BE2C (cell line): ENCODE data around the gene POLR2A.

Source experiments
- DNase-seq: peaks from one replicate; pipeline ENCODE4 v3.0.0-alpha.2; 2020
- H3K27me3 ChIP-seq: fragments of 250-450 bp; sonication (Bioruptor Pico); 2 replicates; pipeline ENCODE4 v1.5.1; 2020; ENCODE audit warnings: mild to moderate bottlenecking
- H3K36me3 ChIP-seq: fragments of 250-450 bp; sonication (Bioruptor Pico); 2 replicates; pipeline ENCODE4 v1.5.1; 2020; ENCODE audit warnings: mild to moderate bottlenecking
- H3K4me1 ChIP-seq: fragments of 250-450 bp; sonication (Bioruptor Pico); 2 replicates; pipeline ENCODE4 v1.5.1; 2020
- H3K4me3 ChIP-seq: 2 replicates; pipeline ENCODE4 v1.5.1; 2011; ENCODE audit warnings: low read depth, low read length
- H3K9me3 ChIP-seq: fragments of 250-450 bp; sonication (Bioruptor Pico); 2 replicates; pipeline ENCODE4 v1.5.1; 2020
- TF ChIP-seq, protein P1 (sequence below): IDR thresholded peaks from 2 replicates; pipeline ENCODE4 v1.5.1; 2012; ENCODE audit warnings: mild to moderate bottlenecking, low read depth, low read length

POLR2A gene

DNA sequence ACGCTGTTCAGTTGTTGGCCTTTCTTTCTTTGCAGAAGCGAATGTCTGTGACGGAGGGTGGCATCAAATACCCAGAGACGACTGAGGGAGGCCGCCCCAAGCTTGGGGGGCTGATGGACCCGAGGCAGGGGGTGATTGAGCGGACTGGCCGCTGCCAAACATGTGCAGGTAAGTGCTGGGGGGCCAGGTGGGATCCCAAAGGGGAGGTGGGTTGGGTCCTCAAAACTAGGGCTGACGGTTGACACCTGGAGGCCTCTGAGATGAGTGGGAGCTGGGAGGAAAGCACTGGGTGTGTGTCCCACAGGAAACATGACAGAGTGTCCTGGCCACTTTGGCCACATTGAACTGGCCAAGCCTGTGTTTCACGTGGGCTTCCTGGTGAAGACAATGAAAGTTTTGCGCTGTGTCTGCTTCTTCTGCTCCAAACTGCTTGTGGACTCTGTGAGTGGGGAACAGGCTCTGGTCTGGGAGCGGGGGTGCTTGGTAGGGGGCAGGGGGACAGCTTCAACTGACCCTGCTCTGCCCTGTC, 11.8 kb downstream of the POLR2A start:
- Histone ChIP-seq H3K4me1 (no peaks in the 10 kb centered on the region), H3K9me3 (no peaks in the 10 kb centered on the region), H3K36me3 (peaks cover 37% of the 10 kb centered on the region), H3K4me3 (no peak overlapping the region), H3K27me3 (no peaks in the 10 kb centered on the region)
- TF ChIP-seq, protein P1, sequence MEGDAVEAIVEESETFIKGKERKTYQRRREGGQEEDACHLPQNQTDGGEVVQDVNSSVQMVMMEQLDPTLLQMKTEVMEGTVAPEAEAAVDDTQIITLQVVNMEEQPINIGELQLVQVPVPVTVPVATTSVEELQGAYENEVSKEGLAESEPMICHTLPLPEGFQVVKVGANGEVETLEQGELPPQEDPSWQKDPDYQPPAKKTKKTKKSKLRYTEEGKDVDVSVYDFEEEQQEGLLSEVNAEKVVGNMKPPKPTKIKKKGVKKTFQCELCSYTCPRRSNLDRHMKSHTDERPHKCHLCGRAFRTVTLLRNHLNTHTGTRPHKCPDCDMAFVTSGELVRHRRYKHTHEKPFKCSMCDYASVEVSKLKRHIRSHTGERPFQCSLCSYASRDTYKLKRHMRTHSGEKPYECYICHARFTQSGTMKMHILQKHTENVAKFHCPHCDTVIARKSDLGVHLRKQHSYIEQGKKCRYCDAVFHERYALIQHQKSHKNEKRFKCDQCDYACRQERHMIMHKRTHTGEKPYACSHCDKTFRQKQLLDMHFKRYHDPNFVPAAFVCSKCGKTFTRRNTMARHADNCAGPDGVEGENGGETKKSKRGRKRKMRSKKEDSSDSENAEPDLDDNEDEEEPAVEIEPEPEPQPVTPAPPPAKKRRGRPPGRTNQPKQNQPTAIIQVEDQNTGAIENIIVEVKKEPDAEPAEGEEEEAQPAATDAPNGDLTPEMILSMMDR, result no peak
- no peak for DNase-seq

DNA sequence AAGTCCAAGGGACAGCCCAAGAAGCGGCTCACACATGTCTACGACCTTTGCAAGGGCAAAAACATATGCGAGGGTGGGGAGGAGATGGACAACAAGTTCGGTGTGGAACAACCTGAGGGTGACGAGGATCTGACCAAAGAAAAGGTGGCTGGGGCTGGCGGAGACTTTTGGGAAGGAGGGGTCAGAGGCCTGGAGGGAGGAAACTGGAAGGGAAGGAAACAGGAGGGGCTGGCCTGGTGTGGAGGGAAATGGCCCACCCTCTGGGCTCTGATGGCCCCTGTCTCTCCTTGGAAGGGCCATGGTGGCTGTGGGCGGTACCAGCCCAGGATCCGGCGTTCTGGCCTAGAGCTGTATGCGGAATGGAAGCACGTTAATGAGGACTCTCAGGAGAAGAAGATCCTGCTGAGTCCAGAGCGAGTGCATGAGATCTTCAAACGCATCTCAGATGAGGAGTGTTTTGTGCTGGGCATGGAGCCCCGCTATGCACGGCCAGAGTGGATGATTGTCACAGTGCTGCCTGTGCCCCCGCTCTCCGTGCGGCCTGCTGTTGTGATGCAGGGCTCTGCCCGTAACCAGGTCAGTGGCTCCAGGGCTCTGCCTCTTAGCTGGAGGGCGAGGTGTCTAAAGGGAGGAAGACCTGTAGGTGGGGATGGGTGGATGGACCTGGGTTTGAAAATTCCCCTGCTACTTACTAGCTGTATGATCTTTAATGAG, 12.5 kb downstream of the POLR2A start:
- Histone ChIP-seq H3K27me3 (no peaks in the 10 kb centered on the region), H3K4me1 (no peaks in the 10 kb centered on the region), H3K36me3 (peaks cover 42% of the 10 kb centered on the region), H3K9me3 (no peaks in the 10 kb centered on the region), H3K4me3 (no peak overlapping the region)
- TF ChIP-seq, protein P1, result no peak
- DNase-seq, result no peak

DNA sequence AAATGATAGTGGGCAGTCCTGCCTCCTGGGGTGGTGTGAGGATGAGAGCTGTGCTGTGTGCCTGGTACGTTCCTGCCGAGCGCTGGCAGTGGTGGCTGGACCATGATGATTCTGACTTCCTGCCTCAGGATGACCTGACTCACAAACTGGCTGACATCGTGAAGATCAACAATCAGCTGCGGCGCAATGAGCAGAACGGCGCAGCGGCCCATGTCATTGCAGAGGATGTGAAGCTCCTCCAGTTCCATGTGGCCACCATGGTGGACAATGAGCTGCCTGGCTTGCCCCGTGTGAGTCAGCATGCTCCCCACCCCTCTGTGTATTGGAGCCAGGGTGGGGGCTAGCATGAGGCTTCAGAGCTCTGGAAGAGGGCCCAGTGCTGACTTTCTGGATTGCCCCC, 13.1 kb downstream of the POLR2A start:
- TF ChIP-seq, protein P1, result no peak
- H3K36me3 ChIP-seq, result peaks cover 48% of the 10 kb centered on the region
- no peaks in the 10 kb centered on the region for H3K9me3 ChIP-seq
- no peak for DNase-seq
- H3K4me3 ChIP-seq, result no peak overlapping the region
- H3K27me3 ChIP-seq, result no peaks in the 10 kb centered on the region
- H3K4me1 ChIP-seq, result no peaks in the 10 kb centered on the region

DNA sequence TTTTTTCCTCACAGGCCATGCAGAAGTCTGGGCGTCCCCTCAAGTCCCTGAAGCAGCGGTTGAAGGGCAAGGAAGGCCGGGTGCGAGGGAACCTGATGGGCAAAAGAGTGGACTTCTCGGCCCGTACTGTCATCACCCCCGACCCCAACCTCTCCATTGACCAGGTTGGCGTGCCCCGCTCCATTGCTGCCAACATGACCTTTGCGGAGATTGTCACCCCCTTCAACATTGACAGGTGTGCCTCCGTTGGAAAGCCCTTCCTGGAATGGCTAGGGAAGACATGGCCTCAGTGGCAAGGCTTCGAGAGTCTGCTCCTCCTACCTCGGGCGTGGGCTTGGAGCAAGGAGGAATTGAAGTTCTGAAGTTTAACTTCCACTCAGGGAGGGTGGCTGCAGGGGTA, 13.5 kb downstream of the POLR2A start:
- TF ChIP-seq, protein P1, result no peak
- H3K27me3 ChIP-seq, result no peaks in the 10 kb centered on the region
- H3K36me3 ChIP-seq, result peaks cover 49% of the 10 kb centered on the region
- no peak for DNase-seq
- no peak overlapping the region for H3K4me3 ChIP-seq
- H3K4me1 ChIP-seq, result no peaks in the 10 kb centered on the region
- H3K9me3 ChIP-seq, result no peaks in the 10 kb centered on the region

DNA sequence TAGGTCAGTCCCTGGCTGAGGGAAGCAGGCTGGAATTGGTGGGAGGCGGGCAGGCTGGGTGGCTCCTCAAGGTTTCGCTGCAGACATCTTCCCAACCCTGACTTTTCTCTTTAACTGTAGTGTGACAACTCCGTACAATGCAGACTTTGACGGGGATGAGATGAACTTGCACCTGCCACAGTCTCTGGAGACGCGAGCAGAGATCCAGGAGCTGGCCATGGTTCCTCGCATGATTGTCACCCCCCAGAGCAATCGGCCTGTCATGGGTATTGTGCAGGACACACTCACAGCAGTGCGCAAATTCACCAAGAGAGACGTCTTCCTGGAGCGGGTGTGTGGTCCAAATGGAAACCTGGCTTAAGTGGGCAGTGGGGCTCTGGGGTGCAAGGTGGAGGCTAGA, 15.0 kb downstream of the POLR2A start:
- Histone ChIP-seq H3K36me3 (peaks cover 62% of the 10 kb centered on the region), H3K4me3 (no peak overlapping the region), H3K9me3 (no peaks in the 10 kb centered on the region), H3K27me3 (no peaks in the 10 kb centered on the region), H3K4me1 (no peaks in the 10 kb centered on the region)
- no peak for DNase-seq
- TF ChIP-seq, protein P1, result no peak

DNA sequence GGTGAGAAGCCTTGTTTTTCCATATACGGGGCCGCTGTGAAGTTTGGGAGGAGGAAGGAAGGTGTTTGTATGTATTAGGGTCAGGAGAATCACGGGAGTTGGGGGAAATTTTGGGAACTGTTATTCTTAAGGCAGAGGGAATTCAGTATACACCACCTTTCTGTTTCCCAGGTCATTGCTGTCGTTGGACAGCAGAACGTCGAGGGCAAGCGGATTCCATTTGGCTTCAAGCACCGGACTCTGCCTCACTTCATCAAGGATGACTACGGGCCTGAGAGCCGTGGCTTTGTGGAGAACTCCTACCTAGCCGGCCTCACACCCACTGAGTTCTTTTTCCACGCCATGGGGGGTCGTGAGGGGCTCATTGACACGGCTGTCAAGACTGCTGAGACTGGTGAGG, 17.6 kb downstream of the POLR2A start:
- no peak for DNase-seq
- Histone ChIP-seq H3K36me3 (peaks cover 56% of the 10 kb centered on the region), H3K9me3 (no peaks in the 10 kb centered on the region), H3K27me3 (no peaks in the 10 kb centered on the region), H3K4me1 (no peaks in the 10 kb centered on the region), H3K4me3 (no peak overlapping the region)
- TF ChIP-seq, protein P1, result no peak
